Fibroblast of villous mesenchyme (primary cell): ENCODE measurements around the gene MRPL16. TPM values are rescaled to one million over a fixed set of nuclear protein-coding genes. Genes with fewer than 3 reads are reported as not detected.

ENCODE experiments used
- DNase-seq: peaks from one replicate; pipeline ENCODE4 v3.0.0-alpha.2; 2010; ENCODE audit warnings: low read depth
- H3K4me3 ChIP-seq: 2 replicates; pipeline ENCODE4 v1.5.1; 2011; ENCODE audit warnings: low read depth, mild to moderate bottlenecking, low read length
- total RNA-seq: library from RNA; depleted of rRNA; stranded (reverse); fragments of >200 nt; gene quantifications from 2 replicates; pipeline ENCODE4 v1.2.3, GENCODE V29; 2012
- TF ChIP-seq, protein P1 (sequence below): IDR thresholded peaks from 2 replicates; pipeline ENCODE4 v1.5.1; 2012; ENCODE audit warnings: low read depth, mild to moderate bottlenecking, low read length; ENCODE audit not compliant: insufficient read depth

The MRPL16 gene
- total RNA-seq, 1 donor: 44.5 TPM

DNA sequence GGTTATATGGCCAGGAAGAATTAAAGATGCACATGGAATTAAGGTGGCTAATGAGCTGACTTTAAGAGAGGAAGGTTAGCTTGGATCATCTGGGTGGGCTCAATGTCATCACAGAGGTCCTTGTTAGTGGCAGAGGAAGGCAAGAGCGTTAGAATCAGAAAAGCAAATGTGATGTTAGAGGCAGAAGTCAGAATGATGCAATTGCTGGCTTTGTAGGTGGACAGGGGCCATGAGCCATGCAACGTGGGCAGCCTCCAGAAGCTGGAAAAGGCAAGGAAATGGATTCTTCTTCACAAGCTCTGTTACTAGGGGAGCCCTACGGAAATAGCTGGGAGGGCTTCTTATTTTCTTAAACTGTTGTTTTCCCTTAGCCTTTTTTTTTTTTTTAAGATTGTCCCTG, 37.0 kb upstream of the MRPL16 start:
- no peak for DNase-seq
- H3K4me3 ChIP-seq: no peak overlapping the region
- TF ChIP-seq, protein P1, sequence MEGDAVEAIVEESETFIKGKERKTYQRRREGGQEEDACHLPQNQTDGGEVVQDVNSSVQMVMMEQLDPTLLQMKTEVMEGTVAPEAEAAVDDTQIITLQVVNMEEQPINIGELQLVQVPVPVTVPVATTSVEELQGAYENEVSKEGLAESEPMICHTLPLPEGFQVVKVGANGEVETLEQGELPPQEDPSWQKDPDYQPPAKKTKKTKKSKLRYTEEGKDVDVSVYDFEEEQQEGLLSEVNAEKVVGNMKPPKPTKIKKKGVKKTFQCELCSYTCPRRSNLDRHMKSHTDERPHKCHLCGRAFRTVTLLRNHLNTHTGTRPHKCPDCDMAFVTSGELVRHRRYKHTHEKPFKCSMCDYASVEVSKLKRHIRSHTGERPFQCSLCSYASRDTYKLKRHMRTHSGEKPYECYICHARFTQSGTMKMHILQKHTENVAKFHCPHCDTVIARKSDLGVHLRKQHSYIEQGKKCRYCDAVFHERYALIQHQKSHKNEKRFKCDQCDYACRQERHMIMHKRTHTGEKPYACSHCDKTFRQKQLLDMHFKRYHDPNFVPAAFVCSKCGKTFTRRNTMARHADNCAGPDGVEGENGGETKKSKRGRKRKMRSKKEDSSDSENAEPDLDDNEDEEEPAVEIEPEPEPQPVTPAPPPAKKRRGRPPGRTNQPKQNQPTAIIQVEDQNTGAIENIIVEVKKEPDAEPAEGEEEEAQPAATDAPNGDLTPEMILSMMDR: no peak

DNA sequence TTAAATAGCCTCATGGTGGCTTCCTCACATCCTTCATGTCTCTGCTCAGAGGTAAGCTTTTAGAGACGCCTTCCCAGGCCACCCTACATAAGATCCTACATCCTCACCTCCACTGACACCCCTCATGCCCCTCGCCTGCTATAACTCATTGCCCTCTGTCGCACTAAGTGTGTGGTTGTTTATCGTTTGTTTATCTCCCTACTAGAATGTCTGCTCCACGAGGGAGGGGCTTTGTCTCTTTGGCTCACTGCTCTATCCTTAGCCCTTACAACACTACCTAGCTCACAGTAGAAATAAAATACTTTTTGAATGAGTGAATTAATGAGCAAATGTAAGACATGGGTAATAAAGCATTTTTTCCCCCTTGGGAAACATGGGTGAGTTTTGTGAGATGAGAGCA, 36.0 kb upstream of the MRPL16 start:
- TF ChIP-seq, protein P1: no peak
- DNase-seq: no peak
- H3K4me3 ChIP-seq: no peak overlapping the region

DNA sequence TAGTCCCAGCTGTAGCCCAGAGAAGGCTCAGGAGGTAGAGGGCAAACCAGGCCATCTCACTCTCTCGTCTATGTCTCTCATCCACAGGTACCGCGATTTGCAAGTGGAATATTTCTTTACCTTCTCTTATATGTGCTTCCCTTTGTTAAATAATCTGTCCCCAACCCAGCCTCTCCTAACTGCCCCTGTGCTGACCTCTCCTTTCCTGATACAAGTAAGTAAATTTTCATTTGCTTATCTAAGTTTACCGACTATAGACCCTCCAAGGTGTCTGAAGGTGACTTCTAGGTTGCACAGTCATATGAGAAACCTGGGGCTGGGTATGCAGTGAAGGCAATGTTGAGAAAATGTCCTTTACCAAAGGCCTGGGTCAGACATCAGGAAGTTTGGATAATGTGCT, 34.8 kb upstream of the MRPL16 start, which contains the start of gene CBLIF:
Gene CBLIF (minus strand): TSS at position 101 of the 400 bp plus-strand sequence. CDS start 46 bp downstream, at position 55.
- TF ChIP-seq, protein P1: no peak
- no peak within 1 kb of the TSS for H3K4me3 ChIP-seq
- no peak for DNase-seq

DNA sequence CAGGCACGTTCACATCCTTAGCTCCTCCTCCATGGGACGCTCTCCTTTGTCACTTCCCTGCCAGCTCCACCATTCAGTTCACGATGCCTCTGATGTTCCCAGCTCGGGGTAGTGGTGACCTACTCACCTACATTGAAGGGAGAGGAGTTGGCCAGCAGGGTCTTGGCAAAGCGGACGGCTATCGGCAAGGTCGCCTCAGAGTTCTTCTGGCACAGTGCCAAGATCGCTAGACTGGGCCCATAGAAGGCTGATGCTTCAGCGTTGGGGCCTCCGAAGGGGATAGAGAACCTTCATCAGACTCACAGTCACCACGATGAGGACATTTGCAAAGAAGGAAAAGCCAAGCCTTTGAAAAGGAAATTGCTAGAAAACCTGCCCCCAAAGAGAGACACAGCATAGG, 31.7 kb upstream of the MRPL16 start:
- TF ChIP-seq, protein P1: no peak
- no peak for DNase-seq
- H3K4me3 ChIP-seq: no peak overlapping the region

DNA sequence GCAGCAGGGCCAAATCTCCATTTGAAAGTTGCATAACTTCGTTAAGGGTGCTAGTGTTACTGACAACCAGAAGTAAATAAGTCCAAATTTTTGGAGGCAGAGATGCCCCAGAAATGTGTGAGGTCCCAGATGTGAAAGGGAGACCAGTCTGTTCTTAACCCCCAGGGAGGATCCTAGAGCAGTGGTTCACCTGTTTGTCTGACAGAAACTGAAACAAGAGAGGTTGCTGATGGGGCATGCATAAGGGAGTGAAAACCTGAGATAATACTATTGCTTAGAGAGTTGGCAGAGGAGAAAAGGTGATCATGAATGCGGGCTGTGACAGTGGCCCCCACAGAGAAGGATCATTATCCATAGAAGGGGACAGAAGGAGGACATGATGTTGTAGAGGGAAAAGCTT, 30.9 kb upstream of the MRPL16 start:
- DNase-seq: no peak
- TF ChIP-seq, protein P1: no peak
- H3K4me3 ChIP-seq: no peak overlapping the region

DNA sequence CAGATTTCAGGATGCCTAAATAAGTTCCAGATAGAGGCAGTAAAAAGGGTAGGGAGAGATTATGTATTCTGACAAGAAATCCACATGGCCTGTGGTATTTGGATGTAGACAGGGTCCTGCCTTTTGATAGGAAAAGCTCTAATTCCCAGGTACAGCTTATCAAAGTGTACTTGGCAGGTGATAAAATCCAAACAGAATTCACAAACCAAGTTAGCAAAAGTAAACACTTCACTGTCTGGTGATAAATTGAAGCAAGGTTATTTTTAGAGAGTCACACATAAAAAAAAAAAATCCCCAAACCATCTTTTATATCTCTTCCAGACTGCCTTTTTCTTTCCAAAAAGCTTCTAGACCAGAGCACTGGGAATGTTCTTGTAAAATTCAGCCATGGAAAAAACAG, 29.0 kb upstream of the MRPL16 start:
- no peak for DNase-seq
- no peak overlapping the region for H3K4me3 ChIP-seq
- TF ChIP-seq, protein P1: no peak

DNA sequence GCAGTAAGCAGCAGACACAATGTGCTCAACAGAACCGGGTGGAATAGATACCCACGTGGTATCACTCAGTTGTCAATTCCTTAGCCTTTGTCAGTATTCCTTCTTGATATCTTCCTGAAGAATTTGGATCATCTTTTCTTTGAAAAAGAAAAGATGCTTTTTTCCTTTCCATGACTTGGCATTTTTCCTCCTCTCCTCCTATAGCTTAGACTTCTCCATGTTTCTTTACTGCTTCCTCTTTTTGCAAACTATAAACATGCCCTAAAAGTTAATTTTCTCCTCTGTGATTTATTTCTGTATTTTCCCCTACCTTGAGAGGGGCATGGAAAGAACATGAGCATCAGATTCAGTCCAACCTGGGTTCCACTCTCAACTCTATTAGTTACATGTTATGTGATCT, 23.0 kb upstream of the MRPL16 start:
- TF ChIP-seq, protein P1: no peak

More for the DNA sequence above, 23.0 kb upstream of the MRPL16 start:
- no peak overlapping the region for H3K4me3 ChIP-seq
- DNase-seq: no peak
